Measurements from ENCODE around the gene SYCP2L.
"Not testable (repeated sequence)": the region's sequence is repeated elsewhere in the genome, so short reads cannot be mapped to it uniquely, and the experiment has no call there.

The SYCP2L gene

DNA sequence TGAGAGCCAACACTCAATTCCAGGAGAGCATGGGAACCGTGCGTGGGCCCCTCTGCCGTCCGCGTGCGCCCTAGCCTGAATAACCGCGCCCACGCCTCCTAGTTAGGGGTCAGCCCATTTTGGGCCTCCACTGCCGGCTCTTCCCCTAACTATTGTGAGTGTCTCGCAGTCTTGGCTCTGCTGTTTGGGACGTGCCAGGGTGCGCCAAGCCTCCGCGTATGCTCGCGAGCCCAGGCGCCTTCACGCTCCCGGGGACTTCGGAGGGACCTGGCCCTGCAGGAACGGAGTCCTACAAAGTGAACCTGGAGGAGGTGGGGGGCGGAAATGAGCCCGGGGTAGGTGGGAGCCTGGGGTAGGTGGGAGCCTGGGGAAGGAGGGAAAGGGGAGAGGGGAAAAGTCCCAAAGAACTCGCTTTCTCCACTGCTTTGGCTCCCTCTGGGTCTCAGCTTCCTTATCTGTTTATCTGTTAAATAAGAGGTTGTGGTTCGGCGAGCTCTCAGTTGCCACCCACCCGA is 4.1 kb upstream of the SYCP2L start:
- FAIRE-seq (no peak), DNase-seq (ENCODE audit: insufficient read length) (no peak)
- TF ChIP-seq POLR2AphosphoS5 (IDR thresholded peaks at IDR 0.05; ENCODE audit: low read depth, low read length) (no peak), POLR2A (IDR thresholded peaks at IDR 0.05; ENCODE audit: low read depth, low read length) (no peak), TAF1 (IDR thresholded peaks at IDR 0.05; ENCODE audit: borderline replicate concordance, low read depth, low read length) (no peak)

DNA sequence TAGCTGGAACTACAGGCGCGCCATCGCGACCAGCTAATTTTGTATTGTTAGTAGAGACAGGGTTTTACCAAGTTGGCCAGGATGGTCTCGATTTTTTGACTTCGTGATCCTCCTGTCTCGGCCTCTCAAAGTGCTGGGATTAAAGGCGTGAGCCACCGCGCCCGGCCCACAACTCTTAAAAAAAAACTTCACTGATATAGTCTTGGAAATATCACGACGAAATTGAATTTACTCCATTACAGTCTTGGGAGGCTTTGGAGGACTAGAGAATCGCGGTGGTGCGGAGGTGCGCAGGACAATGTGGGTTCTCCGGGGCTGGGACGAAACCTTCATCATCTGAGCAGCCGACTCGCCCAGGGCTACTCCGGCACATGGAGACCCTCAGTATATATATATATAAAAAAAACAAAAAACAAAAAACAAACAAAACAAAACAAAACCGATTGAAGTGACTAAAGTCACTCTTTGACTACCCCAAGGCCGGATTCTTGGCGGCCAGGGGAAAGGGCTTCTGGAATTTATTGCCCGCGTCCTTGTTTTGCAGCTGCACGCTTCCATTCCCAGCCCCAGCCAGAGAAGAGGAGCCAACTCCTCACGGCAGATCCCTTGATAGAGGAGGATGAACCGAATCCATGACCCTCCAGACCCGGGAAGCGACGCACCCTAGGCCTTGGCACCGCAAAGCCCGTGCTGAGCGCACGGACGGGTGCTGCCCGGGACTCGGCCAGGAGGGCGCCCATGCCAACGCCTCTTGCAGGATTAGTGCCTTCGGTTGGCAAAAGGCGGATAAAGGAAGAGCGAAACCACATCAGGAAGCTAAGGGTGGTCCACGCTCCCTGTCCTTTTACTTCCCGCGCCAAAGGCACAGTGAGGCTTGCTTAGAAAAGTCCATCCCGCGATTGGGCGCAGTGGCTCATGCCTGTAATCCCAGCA is 3.3 kb upstream of the SYCP2L start:
- no peak for TF ChIP-seq POLR2A (IDR thresholded peaks at IDR 0.05; ENCODE audit: low read depth, low read length)
- TF ChIP-seq POLR2AphosphoS5 (IDR thresholded peaks at IDR 0.05; ENCODE audit: low read depth, low read length), result no peak
- no peak for TF ChIP-seq TAF1 (IDR thresholded peaks at IDR 0.05; ENCODE audit: borderline replicate concordance, low read depth, low read length)
- no peak for FAIRE-seq

DNA sequence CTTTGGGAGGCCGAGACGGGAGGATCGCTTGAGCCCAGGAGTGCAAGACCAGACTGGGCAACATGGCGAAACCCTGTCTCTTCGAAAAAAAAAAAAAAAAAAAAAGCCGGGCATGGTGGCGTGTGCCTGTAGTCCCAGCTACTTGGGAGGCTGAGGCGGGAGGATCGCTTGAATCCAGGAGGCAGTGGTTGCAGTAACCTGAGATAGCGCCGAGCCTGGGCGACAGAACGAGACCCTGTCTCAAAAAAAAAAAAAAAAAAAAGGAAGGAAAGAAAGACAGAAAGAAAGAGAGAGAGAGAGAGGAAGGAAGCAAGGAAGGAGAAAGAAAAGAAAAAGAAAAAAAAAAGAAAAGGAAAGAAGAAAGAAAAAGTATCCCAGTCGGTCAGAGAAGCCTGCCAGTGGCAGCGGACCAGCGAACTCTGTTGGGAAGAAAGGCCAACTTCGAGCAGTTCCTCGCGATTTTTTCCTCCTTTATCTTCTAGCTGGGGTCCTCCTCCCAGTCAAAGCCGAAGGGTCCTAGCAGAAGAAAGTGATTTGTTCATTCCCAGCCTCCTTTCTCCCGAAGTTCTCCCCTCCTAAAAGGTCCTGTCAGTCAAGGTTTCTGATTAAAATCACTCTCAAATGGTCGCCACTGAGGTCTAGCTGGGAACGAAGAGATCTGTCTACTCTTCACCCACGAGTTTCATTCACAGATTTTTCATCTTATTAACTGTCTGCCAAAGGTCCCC is 2.4 kb upstream of the SYCP2L start:
- TF ChIP-seq POLR2A (IDR thresholded peaks at IDR 0.05; ENCODE audit: low read depth, low read length), result no peak
- TF ChIP-seq POLR2AphosphoS5 (IDR thresholded peaks at IDR 0.05; ENCODE audit: low read depth, low read length), result no peak
- no peak for TF ChIP-seq TAF1 (IDR thresholded peaks at IDR 0.05; ENCODE audit: borderline replicate concordance, low read depth, low read length)
- DNase-seq (ENCODE audit: insufficient read length), result no peak
- FAIRE-seq, result no peak

More for the DNA sequence above, 3.3 kb upstream of the SYCP2L start:
- DNase-seq (ENCODE audit: insufficient read length), result no peak

DNA sequence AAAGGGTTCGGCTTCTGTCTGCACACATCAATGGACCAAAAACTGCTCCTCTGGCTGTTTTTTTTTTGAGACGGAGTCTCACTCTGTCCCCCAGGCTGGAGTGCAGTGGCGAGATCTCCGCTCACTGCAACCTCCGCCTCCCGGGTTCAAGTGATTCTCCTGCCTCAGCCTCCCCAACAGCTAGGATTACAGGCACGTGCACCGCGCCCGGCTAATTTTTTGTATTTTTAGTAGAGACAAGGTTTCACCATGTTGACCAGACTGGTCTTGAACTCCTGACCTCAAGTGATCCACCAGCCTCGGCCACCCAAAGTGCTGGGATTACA is 524 bp upstream of the SYCP2L start:
- not testable (repeated sequence) for DNase-seq (ENCODE audit: insufficient read length); FAIRE-seq

DNA sequence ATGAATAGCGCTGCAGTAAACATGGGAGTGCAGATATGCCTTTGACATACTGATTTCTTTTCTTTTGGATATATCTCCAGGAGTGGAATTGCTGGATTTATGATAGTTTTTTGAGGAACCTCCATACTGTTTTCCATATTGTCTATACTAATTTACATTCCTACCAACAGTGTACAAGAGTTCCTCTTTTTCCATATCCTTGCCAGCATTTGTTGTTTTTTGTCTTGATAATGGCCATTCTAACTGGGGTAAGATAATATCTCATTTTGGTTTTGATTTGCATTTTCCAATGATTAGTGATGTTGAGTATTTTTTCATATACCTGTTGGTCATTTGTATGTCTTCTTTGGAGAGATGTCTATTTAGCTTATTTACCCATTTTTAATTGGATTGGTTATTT is 3.3 kb downstream of the SYCP2L start:
- FAIRE-seq, result peak; percentile 44
- TF ChIP-seq POLR2A (IDR thresholded peaks at IDR 0.05; ENCODE audit: low read depth, low read length) (no peak), TAF1 (IDR thresholded peaks at IDR 0.05; ENCODE audit: borderline replicate concordance, low read depth, low read length) (no peak), POLR2AphosphoS5 (IDR thresholded peaks at IDR 0.05; ENCODE audit: low read depth, low read length) (no peak)

DNA sequence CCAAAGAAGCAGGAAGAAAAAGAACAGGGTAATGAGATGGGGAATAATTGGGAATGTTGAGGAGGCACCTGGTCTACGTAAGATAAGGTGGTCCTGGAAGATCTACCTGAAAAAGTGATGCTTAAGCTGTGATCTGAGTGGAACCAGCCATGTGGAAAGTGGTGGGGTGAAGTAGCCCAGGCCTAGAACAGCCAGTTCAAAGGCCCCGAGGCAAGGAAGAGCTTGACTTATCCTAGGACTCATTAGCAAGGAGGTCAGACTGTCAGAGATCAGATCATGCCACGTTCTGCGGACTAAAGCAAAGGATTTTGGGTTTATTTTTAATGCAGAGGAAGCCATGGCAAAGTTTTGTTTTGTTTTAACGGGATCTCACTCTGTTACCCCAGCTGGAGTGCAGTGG is 5.1 kb downstream of the SYCP2L start:
- DNase-seq (ENCODE audit: insufficient read length) (no peak), FAIRE-seq (no peak)
- TF ChIP-seq TAF1 (IDR thresholded peaks at IDR 0.05; ENCODE audit: borderline replicate concordance, low read depth, low read length) (no peak), POLR2A (IDR thresholded peaks at IDR 0.05; ENCODE audit: low read depth, low read length) (no peak), POLR2AphosphoS5 (IDR thresholded peaks at IDR 0.05; ENCODE audit: low read depth, low read length) (no peak)

More for the DNA sequence above, 3.3 kb downstream of the SYCP2L start:
- no peak for DNase-seq (ENCODE audit: insufficient read length)

DNA sequence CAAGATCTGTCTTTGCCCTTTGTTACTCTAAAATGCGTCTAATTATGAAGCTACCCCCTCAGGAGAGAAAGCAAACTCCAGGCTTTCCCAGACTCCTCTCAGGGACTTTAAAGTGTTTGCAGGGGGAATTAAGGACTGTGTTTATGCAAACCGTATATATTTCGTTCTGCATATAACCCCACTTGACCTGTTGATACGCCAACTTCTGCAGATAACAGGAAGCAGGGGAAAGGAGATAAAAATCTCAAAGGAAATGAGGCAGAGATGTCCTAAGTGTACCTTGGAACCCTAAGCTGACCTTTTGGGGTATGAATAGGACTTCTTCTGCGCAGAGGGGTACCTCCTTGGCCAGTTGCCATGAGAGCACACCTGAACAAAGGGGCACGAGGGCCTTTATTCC is 8.1 kb downstream of the SYCP2L start:
- FAIRE-seq, result no peak
- TF ChIP-seq TAF1 (IDR thresholded peaks at IDR 0.05; ENCODE audit: borderline replicate concordance, low read depth, low read length) (no peak), POLR2AphosphoS5 (IDR thresholded peaks at IDR 0.05; ENCODE audit: low read depth, low read length) (no peak), POLR2A (IDR thresholded peaks at IDR 0.05; ENCODE audit: low read depth, low read length) (no peak)
- no peak for DNase-seq (ENCODE audit: insufficient read length)

DNA sequence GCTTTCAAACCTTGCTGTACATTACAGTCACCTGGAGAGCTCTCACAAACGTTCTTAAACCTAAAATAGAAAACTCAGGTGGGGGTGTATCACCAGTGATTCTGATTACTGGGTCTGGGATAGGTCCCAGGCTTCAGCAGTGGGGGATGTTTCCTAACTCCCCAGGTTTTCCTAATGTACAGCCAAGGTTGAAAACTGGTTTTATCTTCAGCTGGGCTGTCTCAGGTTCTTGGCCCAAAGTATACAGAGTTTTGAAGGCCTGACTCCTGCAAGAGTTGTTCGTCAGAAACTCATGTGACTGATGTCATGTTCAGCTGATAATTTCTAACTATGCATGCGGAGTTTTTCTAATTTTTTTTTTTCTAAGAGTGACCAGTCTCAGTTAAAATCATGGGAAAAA is 9.8 kb downstream of the SYCP2L start:
- no peak for FAIRE-seq
- no peak for DNase-seq (ENCODE audit: insufficient read length)
- TF ChIP-seq POLR2AphosphoS5 (IDR thresholded peaks at IDR 0.05; ENCODE audit: low read depth, low read length) (no peak), POLR2A (IDR thresholded peaks at IDR 0.05; ENCODE audit: low read depth, low read length) (no peak), TAF1 (IDR thresholded peaks at IDR 0.05; ENCODE audit: borderline replicate concordance, low read depth, low read length) (no peak)

DNA sequence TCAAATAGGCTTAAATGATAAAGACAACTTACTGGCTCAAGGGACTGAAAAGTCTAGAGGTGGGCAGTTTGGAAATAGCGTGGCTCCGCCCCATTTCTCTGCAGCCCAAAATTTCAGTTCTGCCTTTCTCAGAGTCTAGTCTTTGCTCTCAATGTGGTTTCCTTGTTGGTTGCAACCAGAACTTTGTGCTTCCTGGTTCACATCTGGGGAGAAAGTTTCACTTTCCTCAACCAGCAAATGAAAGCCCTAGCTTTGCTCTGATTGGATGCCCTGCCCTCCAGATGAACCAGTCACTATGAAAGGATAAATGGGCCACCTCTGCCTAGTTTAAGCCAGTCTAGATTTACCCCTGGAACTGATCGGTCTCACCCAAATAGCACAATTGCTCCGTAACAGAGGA is 14.9 kb downstream of the SYCP2L start:
- peak; percentile 80 for FAIRE-seq
- peak; percentile 27 for DNase-seq (ENCODE audit: insufficient read length)
- TF ChIP-seq POLR2A (IDR thresholded peaks at IDR 0.05; ENCODE audit: low read depth, low read length), result no peak
- TF ChIP-seq POLR2AphosphoS5 (IDR thresholded peaks at IDR 0.05; ENCODE audit: low read depth, low read length), result no peak
- TF ChIP-seq TAF1 (IDR thresholded peaks at IDR 0.05; ENCODE audit: borderline replicate concordance, low read depth, low read length), result no peak

DNA sequence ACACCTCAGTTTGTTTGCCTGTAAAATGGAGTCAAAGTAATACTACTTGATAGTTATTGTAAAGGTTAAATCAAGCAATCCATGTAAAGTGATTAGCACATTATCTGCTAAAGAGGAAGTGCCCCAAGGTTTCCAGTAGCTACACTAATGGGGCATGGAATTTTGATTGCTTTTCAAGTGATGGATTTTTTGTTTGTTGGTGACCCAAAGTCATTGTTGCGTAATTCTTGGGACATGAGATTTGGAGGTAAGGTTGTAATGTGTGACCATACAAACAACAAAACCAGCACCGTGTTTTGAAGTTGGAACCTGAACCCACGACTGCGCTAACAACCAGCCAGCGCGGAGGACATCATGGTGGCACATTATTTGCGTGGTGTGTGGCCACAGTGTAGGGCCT is 17.2 kb downstream of the SYCP2L start:
- no peak for DNase-seq (ENCODE audit: insufficient read length)
- FAIRE-seq, result no peak
- no peak for TF ChIP-seq TAF1 (IDR thresholded peaks at IDR 0.05; ENCODE audit: borderline replicate concordance, low read depth, low read length)
- no peak for TF ChIP-seq POLR2A (IDR thresholded peaks at IDR 0.05; ENCODE audit: low read depth, low read length)
- no peak for TF ChIP-seq POLR2AphosphoS5 (IDR thresholded peaks at IDR 0.05; ENCODE audit: low read depth, low read length)

DNA sequence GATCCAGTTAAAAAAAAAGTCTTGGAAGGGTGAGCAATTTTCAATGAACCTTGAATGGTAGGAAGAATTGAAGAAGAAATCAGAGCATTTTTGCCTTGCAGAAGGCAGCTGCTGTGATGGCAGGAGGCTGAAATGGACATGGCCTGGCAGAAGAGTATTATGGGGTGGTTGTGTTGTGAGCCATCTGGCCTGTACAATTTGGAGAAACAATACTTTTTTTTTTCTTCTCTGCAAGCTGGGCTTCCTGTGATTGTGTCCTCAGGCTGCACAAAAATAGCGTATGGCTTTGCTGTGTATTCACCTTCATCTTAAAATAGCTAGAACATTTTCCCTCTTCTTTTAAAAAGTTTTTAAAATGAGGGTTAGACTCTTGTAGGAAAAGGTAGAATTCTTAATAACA is 21.4 kb downstream of the SYCP2L start:
- TF ChIP-seq POLR2A (IDR thresholded peaks at IDR 0.05; ENCODE audit: low read depth, low read length) (no peak), TAF1 (IDR thresholded peaks at IDR 0.05; ENCODE audit: borderline replicate concordance, low read depth, low read length) (no peak), POLR2AphosphoS5 (IDR thresholded peaks at IDR 0.05; ENCODE audit: low read depth, low read length) (no peak)
- DNase-seq (ENCODE audit: insufficient read length) (no peak), FAIRE-seq (no peak)

DNA sequence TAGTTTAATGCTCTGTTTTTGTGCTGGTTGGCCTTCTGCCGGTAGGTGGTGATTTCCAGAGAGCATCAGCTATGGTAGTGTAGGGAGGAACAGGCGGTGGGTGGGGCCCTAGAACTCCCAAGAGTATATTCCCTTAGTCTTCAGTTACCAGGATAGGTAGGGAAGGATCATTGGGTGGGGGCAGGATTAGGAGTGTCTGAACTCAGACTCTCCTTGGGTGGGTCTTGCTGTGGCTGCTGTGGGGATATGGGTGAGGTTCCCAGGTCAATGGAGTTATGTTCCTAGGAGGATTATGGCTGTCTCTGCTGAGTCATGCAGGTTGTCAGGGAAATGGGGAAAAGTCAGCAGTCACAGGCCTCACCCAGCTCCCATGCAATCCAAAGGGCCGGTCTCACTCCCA is 32.7 kb downstream of the SYCP2L start:
- FAIRE-seq; DNase-seq (ENCODE audit: insufficient read length): not testable (repeated sequence)

Data from GM12892 (cell line).